SH-SY5Y (cell line): Measurements from ENCODE around the gene MTNR1B.

Experiments
- GATA2 ChIP-seq: IDR thresholded peaks from 2 replicates; pipeline ENCODE4 v1.6.1; 2011; ENCODE audit warnings: mild to moderate bottlenecking, low read depth, low read length
- GATA3 ChIP-seq: IDR thresholded peaks from 2 replicates; pipeline ENCODE4 v1.6.1; 2011; ENCODE audit warnings: low read depth, mild to moderate bottlenecking, low read length, moderate library complexity

DNA sequence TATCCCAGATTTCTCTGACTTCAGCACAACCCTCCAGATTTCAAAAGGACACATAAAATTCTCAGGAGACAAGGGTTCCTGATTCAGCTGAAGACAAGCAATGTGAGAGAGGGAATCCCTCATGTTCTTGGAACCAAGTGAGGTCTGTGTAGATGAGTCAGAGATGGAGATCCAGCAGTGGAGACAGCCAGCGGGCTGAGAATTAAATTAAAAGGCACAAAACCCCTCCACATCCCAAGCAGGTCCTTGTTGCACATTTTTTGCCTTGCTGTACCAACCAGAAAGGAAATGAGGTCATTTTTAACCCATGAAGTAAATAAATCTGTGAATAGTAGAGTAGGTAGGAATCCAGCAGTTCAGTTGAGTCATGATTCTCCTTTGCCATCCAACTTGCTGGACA is 9.7 kb downstream of the MTNR1B start:
- TF ChIP-seq GATA2 (no peak), GATA3 (no peak)
